HG02852 (cell line): ENCODE measurements around the gene KAZN.

Source experiments
- ATAC-seq: cut with Tn5 transposase; IDR thresholded peaks from one replicate; pipeline ENCODE4 v1.9.1; 2021; ENCODE audit warnings: mild to moderate bottlenecking, moderate library complexity; ENCODE audit not compliant: unreplicated experiment

KAZN gene

GRCh38 chr1:14924455-14925331 lies 326.2 kb downstream of the KAZN start:
- ATAC-seq: no peak

DNA sequence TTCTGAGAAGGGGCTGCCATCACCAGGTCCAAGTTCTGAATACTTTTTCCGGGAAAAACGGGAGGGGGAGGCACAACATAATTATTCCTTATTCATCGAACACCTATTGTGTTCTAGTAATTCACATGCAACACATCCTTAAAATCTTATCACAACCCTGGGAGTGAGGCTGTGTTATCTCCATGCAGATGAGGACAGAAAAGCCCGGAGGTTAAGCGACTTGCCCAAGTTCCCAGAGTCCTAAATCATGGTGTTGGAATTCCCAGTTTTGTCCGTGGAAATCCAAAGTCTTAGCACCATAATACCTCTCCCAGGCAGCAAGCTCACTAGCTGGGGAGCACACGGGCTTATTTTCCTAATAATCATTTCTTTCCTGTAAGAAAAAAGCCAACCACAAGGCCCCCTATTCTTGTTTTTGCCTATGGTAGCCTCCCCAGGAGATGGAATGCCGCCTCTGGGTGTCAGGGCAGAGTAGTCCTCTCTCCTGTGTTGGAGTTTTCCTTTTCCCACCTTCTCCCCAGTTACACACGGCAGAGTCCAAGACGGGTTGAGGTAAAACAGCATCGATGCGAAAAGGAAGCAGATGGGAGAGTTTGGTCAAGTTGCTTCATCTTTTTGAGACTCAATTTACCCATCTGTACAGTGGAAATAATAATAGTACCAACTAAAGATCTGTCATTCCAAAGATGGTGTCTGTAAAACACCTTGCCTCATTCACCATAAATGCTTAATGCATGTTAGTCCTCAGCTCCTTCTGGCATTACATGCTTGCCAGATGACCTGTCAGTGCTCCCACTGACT lies 327.1 kb downstream of the KAZN start:
- no peak for ATAC-seq

DNA sequence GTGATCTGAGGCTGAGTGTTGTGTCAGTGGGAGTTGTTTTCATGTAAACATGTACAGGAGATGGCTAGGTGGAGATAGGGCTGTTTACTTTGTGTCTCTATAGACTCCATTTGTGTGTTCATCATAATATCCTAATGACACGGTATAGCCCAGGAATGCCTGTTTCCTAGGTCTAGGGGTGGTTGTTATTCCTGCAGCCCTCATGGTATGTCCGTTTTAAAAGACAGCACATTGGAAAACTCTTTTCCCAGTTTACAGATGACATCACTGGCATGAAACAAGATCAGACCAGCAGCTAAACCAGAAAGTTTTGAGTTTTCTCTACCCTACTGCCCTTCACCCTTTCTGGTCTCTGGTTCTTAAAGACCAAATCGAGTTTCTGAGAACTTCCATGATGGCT lies 327.7 kb downstream of the KAZN start:
- ATAC-seq: no peak

DNA sequence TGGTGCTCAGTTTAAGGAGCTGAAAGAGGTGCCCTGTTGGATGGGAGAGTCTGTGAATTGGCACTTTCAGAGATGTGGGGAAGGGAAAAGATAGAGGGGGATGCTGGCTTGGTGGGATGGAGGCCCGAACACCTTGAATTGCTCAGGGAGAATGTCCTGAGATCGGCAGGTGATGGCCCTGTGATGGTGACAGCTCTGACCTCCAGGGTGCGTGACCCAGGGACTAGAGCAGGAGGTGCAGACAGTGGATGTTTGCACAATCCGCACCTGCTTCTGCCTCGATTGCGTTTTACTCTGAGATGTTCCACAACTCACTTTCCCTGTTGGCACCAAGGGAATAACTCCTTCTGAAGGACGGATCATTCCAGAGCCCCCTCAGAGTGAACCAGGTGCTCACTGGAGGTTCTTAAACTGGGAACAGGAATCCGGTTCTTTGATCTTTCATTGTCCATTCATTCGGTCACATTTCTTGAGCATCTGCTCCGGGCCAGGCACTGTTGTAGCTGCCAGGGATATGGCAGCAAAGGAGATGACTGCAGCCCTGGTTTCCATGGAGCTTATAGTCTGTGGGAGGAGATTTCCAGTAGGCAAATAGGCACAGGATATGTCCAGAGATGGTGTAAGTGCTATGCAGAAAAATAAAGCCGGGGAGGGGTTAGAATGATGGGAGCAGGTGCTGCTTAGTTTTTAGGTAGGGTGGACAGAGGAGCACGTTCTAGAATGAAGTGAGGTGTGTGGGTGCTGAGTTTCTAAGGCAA lies 328.5 kb downstream of the KAZN start:
- ATAC-seq: no peak

DNA sequence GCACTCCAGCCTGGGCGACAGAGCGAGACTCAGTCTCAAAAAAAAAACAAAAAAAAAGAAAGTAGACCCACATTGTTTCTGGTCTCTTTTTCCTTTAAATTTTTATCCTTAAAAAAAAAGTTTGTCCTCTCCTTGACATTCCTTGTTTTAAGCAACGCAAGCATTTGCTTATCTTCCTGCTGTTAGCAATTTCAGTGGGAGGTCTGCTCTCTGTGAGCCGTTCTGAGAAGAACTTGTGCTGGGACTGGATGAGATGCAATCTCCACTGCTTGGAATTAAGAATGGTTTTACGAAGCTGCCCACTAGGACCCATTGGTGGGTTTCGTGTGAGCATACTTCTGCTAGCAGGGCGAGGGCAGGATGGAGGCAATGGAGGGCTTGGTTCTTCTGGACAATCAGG lies 329.9 kb downstream of the KAZN start:
- ATAC-seq: no peak

DNA sequence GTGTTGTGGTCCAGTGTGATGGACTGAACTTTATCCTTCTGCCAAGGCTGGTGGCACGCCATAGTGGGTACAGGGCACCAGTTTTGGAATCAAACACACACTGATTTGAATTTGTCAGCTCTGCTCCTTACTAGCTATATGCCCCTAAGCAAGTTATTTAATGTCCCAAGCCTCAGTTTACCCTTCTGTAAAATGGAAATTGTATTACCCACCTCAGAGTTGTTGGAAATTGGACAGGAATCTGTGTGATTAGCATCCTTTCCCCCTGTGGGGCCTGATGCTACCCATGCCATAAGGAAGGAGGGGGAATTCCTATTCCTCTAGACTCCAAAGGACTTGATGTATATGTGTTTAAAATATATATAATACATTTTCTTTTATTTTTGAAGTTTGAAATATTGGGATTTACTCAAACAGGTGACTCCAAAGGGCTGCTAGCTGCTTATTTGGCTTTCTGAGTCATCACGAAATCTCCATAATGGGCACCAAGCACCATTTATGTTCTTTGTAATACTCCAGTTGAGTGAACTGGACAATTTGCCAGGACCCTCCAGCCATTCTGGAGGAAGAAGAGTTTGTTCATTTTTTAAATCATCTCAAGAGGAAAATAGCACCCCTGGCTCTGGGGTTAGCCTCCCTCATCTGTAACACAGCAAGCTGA lies 330.5 kb downstream of the KAZN start:
- no peak for ATAC-seq

- ATAC-seq: no peak
These were observed 331.2 kb downstream of the KAZN start for GRCh38 chr1:14929547-14930246.

GRCh38 chr1:14930247-14930965 lies 331.9 kb downstream of the KAZN start:
- ATAC-seq: no peak

- ATAC-seq: no peak
These were observed 333.7 kb downstream of the KAZN start for GRCh38 chr1:14932034-14932638.

GRCh38 chr1:14934867-14935266 lies 336.4 kb downstream of the KAZN start:
- ATAC-seq: no peak

DNA sequence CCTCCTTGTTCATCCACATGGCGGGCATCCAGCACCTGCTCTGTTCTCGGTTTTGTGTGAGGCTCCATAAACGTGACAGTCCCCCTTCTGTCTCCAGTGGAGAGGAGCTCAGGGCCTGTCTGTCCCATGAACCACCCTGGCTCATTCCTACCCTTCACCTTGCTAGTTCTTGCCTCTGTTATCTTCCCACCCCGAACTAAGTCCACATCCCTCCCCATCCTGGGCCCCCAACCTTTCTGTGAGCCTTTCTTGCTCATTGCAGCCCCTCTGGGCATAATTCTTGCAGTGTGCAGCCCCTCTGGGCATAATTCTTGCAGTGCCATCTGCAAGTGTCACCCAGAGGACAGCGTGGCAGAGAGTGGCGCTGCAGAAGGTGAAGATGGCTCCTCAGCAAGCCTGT lies 338.3 kb downstream of the KAZN start:
- ATAC-seq: no peak

DNA sequence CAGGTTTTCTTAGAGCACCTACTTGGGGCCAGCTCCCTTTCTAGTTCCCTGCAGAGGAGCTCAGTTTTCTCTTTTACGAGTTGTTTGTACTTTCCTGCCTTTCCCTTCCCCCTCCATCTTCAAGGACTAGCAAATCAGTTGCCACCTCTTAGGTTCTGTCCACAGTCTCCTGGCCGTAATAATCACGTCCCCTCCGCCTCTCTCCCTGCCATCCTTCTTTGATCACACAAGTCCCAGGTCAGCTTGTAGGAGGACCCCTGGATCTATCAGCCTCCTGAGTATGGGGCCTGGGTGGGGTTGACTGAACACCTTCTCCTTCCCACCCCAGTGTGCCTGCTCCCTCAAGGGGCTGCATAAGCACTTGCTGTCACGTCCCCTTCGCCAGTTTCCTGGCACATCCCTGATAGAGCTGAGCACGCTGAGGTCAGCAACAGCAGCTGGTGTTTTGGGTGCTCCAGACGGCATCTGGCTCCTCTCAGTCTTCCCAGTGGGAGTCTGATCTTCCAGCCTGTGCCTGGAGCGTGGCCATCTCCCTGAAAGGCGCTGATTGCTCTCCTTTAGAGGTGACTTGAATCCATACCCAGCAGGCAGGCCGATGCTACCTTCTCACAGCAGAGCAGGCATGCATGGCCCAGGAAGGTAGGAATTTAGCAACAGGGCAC lies 338.9 kb downstream of the KAZN start:
- no peak for ATAC-seq

- ATAC-seq: no peak
These were observed 341.2 kb downstream of the KAZN start for GRCh38 chr1:14939527-14940284.

DNA sequence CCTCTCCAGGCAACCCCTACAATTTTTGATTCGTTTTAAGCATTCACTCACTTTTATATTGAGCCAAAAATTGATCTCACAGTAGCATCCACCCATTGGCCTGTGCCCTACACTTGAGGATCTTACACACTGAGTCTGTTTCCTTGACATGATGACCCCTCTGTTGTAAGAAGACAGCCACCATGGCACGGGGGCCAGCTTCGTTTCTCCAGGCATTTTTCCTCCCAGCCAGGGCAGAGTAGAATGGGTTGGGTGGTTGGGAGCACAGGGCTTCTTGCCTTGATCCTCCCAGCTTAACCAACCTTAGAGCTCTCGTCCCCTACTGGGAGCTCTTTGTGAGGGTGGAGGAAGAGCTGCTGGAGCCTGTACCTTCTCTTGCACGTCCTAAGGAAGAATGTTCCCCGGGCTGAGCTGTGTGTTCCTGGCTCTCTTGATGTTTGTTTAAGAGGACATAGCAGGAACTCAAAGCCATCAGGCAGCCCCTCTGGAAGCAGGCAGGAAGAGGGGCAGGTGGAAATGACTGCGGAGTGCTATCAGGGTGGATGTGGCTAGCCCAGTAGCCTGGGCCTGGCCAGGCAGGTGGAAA lies 341.9 kb downstream of the KAZN start:
- no peak for ATAC-seq

GRCh38 chr1:14941864-14942263 lies 343.4 kb downstream of the KAZN start:
- no peak for ATAC-seq

- ATAC-seq: no peak
These were observed 346.0 kb downstream of the KAZN start for GRCh38 chr1:14944471-14944985.
